Mammary epithelial cell (primary cell): Measurements from ENCODE around the gene PLSCR4.

Experiments used
- EZH2 ChIP-seq: IDR thresholded peaks from 2 replicates; pipeline ENCODE4 v1.6.1; 2012; ENCODE audit warnings: low read length, inconsistent platforms, borderline replicate concordance
- TF ChIP-seq, protein P1 (sequence below), 2 donors: IDR thresholded peaks in 1 of 2; conservative IDR thresholded peaks in 1 of 2; 2 replicates each; pipeline ENCODE4 v1.5.1; 2011 to 2012; ENCODE audit warnings: inconsistent platforms in 2 of 2, low read length in 2 of 2, mild to moderate bottlenecking in 2 of 2, control low read depth in 1 of 2, low read depth in 1 of 2; ENCODE audit not compliant: insufficient read depth in 1 of 2; ENCODE audit errors: extremely low read depth in 1 of 2

DNA sequence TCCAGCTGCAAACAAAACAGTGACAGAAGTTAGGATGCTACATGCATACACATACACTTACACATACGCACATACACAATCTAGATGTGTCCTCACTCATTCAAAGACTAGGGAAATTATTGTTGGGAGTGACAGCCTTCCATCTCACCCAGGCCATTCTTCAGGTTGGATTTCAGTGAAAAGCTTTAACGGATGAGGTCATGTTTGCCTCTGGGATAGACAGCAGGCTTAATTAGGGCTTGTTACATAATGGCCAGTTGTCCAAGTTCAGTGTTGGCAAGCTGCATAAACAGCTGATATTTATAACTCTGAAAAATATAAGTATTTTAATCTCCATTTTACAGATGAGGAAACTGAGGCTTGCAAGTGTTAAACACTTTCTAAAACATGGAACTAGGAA lies 54.1 kb downstream of the PLSCR4 start:
- TF ChIP-seq, protein P1, sequence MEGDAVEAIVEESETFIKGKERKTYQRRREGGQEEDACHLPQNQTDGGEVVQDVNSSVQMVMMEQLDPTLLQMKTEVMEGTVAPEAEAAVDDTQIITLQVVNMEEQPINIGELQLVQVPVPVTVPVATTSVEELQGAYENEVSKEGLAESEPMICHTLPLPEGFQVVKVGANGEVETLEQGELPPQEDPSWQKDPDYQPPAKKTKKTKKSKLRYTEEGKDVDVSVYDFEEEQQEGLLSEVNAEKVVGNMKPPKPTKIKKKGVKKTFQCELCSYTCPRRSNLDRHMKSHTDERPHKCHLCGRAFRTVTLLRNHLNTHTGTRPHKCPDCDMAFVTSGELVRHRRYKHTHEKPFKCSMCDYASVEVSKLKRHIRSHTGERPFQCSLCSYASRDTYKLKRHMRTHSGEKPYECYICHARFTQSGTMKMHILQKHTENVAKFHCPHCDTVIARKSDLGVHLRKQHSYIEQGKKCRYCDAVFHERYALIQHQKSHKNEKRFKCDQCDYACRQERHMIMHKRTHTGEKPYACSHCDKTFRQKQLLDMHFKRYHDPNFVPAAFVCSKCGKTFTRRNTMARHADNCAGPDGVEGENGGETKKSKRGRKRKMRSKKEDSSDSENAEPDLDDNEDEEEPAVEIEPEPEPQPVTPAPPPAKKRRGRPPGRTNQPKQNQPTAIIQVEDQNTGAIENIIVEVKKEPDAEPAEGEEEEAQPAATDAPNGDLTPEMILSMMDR (conservative IDR thresholded peaks at IDR 0.05 in 1 of 2, IDR thresholded peaks at IDR 0.05 in 1 of 2; ENCODE audit: extremely low read depth in 1 of 2, insufficient read depth in 1 of 2, low read depth in 1 of 2, low read length in 2 of 2) = no peak
- no peak for TF ChIP-seq EZH2
